Neural cell (in vitro differentiated cells): ENCODE data around the gene PTPRF. TPM values are rescaled to one million over a fixed set of nuclear protein-coding genes. Genes with fewer than 3 reads are reported as not detected.
A peak's percentile ranks its signal among the peaks of the same experiment; 100 is the strongest.

ENCODE experiments used
- H2AFZ ChIP-seq: fragments of 200-600, 300-800 bp; sonication (generic), shearing (Covaris generic); 2 replicates; pipeline ENCODE4 v1.6.0; 2014; ENCODE audit warnings: low read depth, mild to moderate bottlenecking, antibody characterized with exemption, low read length, moderate library complexity
- H3F3A ChIP-seq: fragments of 200-600 bp; shearing (Covaris generic); 2 replicates; pipeline ENCODE4 v1.6.1; 2016; ENCODE audit warnings: mild to moderate bottlenecking, moderate library complexity, mixed read lengths, antibody characterized with exemption, low read length; ENCODE audit not compliant: insufficient read depth, poor library complexity, severe bottlenecking
- H3K27ac ChIP-seq: fragments of 200-600, 300-800 bp; sonication (generic), shearing (Covaris generic); 2 replicates; pipeline ENCODE4 v1.5.1; 2014; ENCODE audit warnings: mild to moderate bottlenecking, low read length, moderate library complexity
- H3K27me3 ChIP-seq: fragments of 300-800, 200-600 bp; sonication (generic), shearing (Covaris generic); 2 replicates; pipeline ENCODE4 v1.6.0; 2014; ENCODE audit warnings: mild to moderate bottlenecking, low read depth, low read length, moderate library complexity; ENCODE audit not compliant: insufficient read depth
- H3K36me3 ChIP-seq: fragments of 300-800, 200-600 bp; sonication (generic), shearing (Covaris generic); 2 replicates; pipeline ENCODE4 v1.5.1; 2014; ENCODE audit warnings: mild to moderate bottlenecking, antibody characterized with exemption, low read length, moderate library complexity; ENCODE audit not compliant: insufficient read depth
- H3K4me2 ChIP-seq: fragments of 300-800, 200-600 bp; sonication (generic), shearing (Covaris generic); 2 replicates; pipeline ENCODE4 v1.6.0; 2014; ENCODE audit warnings: mild to moderate bottlenecking, low read length
- H3K4me3 ChIP-seq: fragments of 300-800, 200-600 bp; sonication (generic), shearing (Covaris generic); 2 replicates; pipeline ENCODE4 v1.5.1; 2014; ENCODE audit warnings: mild to moderate bottlenecking, low read length, moderate library complexity
- H3K79me2 ChIP-seq: fragments of 200-600 bp; shearing (Covaris generic); replicated peaks from 2 replicates; pipeline ENCODE4 v1.6.0; 2014; ENCODE audit warnings: mild to moderate bottlenecking, low read length, moderate library complexity; ENCODE audit not compliant: insufficient read depth
- H3K9ac ChIP-seq: fragments of 300-800, 200-600 bp; sonication (generic), shearing (Covaris generic); 2 replicates; pipeline ENCODE4 v1.6.1; 2016; ENCODE audit warnings: mild to moderate bottlenecking, low read length, mixed read lengths
- H3K9me2 ChIP-seq: fragments of 200-600 bp; shearing (Covaris generic); 2 replicates; pipeline ENCODE4 v1.6.1; 2016; ENCODE audit warnings: mild to moderate bottlenecking, low read length, mixed read lengths; ENCODE audit not compliant: insufficient read depth
- H3K9me3 ChIP-seq: fragments of 200-600, 300-800 bp; sonication (generic), shearing (Covaris generic); 2 replicates; pipeline ENCODE4 v1.6.1; 2016; ENCODE audit warnings: mild to moderate bottlenecking, mixed run types, low read length, moderate library complexity, mixed read lengths
- H4K20me1 ChIP-seq: fragments of 200-600 bp; shearing (Covaris generic); 2 replicates; pipeline ENCODE4 v1.6.1; 2016; ENCODE audit warnings: mild to moderate bottlenecking, mixed run types; ENCODE audit not compliant: insufficient read depth
- EP300 ChIP-seq: fragments of 450-650 bp; conservative IDR thresholded peaks from 2 replicates; pipeline ENCODE4 v1.6.1; 2014; ENCODE audit warnings: antibody characterized with exemption, mild to moderate bottlenecking, moderate library complexity; ENCODE audit not compliant: poor library complexity, severe bottlenecking
- EZH2 ChIP-seq: fragments of 200-600, 300-800 bp; shearing (Covaris generic), sonication (generic); IDR thresholded peaks from 2 replicates; pipeline ENCODE4 v1.6.1; 2014; ENCODE audit warnings: antibody characterized with exemption, low read length, borderline replicate concordance, mild to moderate bottlenecking; ENCODE audit not compliant: insufficient read depth, poor library complexity, severe bottlenecking
- MXI1 ChIP-seq: fragments of 450-650 bp; conservative IDR thresholded peaks from 2 replicates; pipeline ENCODE4 v1.6.1; 2014; ENCODE audit warnings: antibody characterized with exemption, mild to moderate bottlenecking; ENCODE audit not compliant: poor library complexity, severe bottlenecking
- POLR2AphosphoS5 ChIP-seq: IDR thresholded peaks from 2 replicates; pipeline ENCODE4 v1.6.1; 2012
- RAD21 ChIP-seq: fragments of 450-650 bp; conservative IDR thresholded peaks from 2 replicates; pipeline ENCODE4 v1.6.1; 2014; ENCODE audit warnings: antibody characterized with exemption, mild to moderate bottlenecking, moderate library complexity
- SMC3 ChIP-seq: fragments of 450-650 bp; conservative IDR thresholded peaks from 2 replicates; pipeline ENCODE4 v1.6.1; 2014; ENCODE audit warnings: antibody characterized with exemption, mild to moderate bottlenecking, moderate library complexity; ENCODE audit not compliant: poor library complexity
- TAF1 ChIP-seq: IDR thresholded peaks from 2 replicates; pipeline ENCODE4 v1.6.1; 2012; ENCODE audit warnings: low read depth
- polyA plus RNA-seq: library from polyadenylated mRNA; depleted of rRNA; stranded (reverse); fragments of >200 nt; gene quantifications from 2 replicates; pipeline ENCODE4 v1.2.3, GENCODE V29; 2014
- TF ChIP-seq, protein P1 (sequence below): IDR thresholded peaks from 2 replicates; pipeline ENCODE4 v1.6.1; 2012; ENCODE audit warnings: borderline replicate concordance
- TF ChIP-seq, protein P2 (sequence below): fragments of 450-650 bp; IDR thresholded peaks from 2 replicates; pipeline ENCODE4 v1.5.1; 2014; ENCODE audit warnings: antibody characterized with exemption, mild to moderate bottlenecking, moderate library complexity; ENCODE audit not compliant: poor library complexity, severe bottlenecking

The PTPRF gene
- polyA plus RNA-seq, 1 donor from 2014 or later = 66.6 TPM

DNA sequence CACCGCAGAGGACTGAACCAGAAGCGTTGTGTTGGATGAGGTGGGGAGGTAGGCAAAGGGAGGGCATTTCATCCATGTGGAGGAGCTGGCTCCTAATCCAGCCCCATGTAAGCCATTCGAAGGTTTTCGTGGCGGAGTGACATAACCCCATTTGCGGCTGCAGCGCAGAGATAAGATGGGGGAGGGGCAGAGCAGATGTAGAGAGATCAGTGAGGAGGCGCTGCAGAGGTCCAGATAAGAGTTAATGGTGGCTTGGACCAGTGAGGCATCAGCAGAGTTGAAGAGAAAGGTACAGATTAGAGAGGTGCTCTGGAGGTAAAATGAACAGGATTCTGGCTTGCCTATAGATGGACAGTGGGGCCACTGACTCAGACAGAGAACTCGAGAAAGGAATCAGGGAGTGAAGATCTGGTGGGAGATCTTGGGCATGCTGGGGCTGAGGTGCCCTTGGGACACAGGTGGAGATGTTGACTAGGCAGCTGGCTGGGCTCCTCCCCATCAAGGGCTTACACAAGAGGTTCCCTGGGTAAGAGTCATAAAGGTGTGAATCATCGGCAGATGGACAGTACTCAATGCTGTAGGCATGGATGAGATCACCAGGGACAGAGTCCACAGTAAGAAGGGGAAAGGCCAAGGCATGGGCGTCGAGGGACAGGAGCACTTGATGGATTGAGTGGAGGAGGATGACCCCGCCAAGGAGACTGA, 7.8 kb upstream of the PTPRF start:
- no peaks in the 10 kb centered on the region for H4K20me1 ChIP-seq
- H3K79me2 ChIP-seq = no peaks in the 10 kb centered on the region
- no peak overlapping the region for H3K4me2 ChIP-seq
- no peaks in the 10 kb centered on the region for H3F3A ChIP-seq
- H3K9me2 ChIP-seq = no peaks in the 10 kb centered on the region
- H3K27ac ChIP-seq = peak overlapping the region; percentile 42
- H3K36me3 ChIP-seq = no peaks in the 10 kb centered on the region
- H3K4me3 ChIP-seq = no peak overlapping the region
- no peak overlapping the region for H3K9ac ChIP-seq
- no peak overlapping the region for H2AFZ ChIP-seq
- H3K9me3 ChIP-seq = no peaks in the 10 kb centered on the region
- no peak for TF ChIP-seq EP300
- no peak for TF ChIP-seq EZH2
- TF ChIP-seq, protein P1, sequence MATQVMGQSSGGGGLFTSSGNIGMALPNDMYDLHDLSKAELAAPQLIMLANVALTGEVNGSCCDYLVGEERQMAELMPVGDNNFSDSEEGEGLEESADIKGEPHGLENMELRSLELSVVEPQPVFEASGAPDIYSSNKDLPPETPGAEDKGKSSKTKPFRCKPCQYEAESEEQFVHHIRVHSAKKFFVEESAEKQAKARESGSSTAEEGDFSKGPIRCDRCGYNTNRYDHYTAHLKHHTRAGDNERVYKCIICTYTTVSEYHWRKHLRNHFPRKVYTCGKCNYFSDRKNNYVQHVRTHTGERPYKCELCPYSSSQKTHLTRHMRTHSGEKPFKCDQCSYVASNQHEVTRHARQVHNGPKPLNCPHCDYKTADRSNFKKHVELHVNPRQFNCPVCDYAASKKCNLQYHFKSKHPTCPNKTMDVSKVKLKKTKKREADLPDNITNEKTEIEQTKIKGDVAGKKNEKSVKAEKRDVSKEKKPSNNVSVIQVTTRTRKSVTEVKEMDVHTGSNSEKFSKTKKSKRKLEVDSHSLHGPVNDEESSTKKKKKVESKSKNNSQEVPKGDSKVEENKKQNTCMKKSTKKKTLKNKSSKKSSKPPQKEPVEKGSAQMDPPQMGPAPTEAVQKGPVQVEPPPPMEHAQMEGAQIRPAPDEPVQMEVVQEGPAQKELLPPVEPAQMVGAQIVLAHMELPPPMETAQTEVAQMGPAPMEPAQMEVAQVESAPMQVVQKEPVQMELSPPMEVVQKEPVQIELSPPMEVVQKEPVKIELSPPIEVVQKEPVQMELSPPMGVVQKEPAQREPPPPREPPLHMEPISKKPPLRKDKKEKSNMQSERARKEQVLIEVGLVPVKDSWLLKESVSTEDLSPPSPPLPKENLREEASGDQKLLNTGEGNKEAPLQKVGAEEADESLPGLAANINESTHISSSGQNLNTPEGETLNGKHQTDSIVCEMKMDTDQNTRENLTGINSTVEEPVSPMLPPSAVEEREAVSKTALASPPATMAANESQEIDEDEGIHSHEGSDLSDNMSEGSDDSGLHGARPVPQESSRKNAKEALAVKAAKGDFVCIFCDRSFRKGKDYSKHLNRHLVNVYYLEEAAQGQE = no peak
- no peaks in the 10 kb centered on the region for H3K27me3 ChIP-seq

DNA sequence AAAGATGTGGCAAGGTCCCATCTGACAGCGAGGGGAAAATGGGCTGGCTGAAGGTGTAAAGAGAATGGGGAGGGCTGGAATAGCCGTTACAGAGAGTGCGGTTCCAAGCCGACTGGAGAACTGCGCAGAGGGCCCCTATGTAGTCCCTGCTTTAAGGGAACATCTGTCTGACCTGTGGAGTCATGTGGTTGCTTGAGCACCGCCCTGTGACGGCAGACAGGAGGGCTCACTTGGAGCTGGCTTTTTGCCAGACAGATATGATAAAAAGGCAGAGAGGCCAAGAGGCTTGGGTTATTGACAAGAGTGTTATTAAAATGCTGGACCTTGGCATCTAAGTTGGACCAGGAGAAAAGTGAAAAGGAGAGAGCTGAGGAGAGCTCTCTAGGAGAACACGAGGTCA, 5.9 kb upstream of the PTPRF start:
- H3K4me2 ChIP-seq = no peak overlapping the region
- no peak overlapping the region for H3K9ac ChIP-seq
- H3K36me3 ChIP-seq = no peaks in the 10 kb centered on the region
- no peaks in the 10 kb centered on the region for H3K27me3 ChIP-seq
- H3K9me3 ChIP-seq = no peaks in the 10 kb centered on the region
- no peaks in the 10 kb centered on the region for H3F3A ChIP-seq
- H3K79me2 ChIP-seq = no peaks in the 10 kb centered on the region
- H3K9me2 ChIP-seq = no peaks in the 10 kb centered on the region
- H2AFZ ChIP-seq = no peak overlapping the region
- no peak overlapping the region for H3K27ac ChIP-seq
- H3K4me3 ChIP-seq = no peak overlapping the region
- TF ChIP-seq TAF1 = no peak
- no peak for TF ChIP-seq SMC3
- TF ChIP-seq EP300 = no peak
- TF ChIP-seq MXI1 = no peak
- TF ChIP-seq, protein P1 = no peak
- TF ChIP-seq RAD21 = no peak
- TF ChIP-seq EZH2 = no peak
- TF ChIP-seq, protein P2, sequence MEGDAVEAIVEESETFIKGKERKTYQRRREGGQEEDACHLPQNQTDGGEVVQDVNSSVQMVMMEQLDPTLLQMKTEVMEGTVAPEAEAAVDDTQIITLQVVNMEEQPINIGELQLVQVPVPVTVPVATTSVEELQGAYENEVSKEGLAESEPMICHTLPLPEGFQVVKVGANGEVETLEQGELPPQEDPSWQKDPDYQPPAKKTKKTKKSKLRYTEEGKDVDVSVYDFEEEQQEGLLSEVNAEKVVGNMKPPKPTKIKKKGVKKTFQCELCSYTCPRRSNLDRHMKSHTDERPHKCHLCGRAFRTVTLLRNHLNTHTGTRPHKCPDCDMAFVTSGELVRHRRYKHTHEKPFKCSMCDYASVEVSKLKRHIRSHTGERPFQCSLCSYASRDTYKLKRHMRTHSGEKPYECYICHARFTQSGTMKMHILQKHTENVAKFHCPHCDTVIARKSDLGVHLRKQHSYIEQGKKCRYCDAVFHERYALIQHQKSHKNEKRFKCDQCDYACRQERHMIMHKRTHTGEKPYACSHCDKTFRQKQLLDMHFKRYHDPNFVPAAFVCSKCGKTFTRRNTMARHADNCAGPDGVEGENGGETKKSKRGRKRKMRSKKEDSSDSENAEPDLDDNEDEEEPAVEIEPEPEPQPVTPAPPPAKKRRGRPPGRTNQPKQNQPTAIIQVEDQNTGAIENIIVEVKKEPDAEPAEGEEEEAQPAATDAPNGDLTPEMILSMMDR = no peak
- TF ChIP-seq POLR2AphosphoS5 = no peak
- no peaks in the 10 kb centered on the region for H4K20me1 ChIP-seq
